C4-2B (cell line): Measurements from ENCODE around the gene SHMT2.

ENCODE experiments used
- H3K27ac ChIP-seq: fragments of 450-650 bp; 2 replicates; pipeline ENCODE4 v1.5.1; 2017
- ZFX ChIP-seq: fragments of 450-650 bp; IDR thresholded peaks from 2 replicates; pipeline ENCODE4 v1.6.1; 2017
- TF ChIP-seq, protein P1 (sequence below): fragments of 450-650 bp; conservative IDR thresholded peaks from 2 replicates; pipeline ENCODE4 v1.5.1; 2017; ENCODE audit warnings: mild to moderate bottlenecking

The SHMT2 gene

DNA sequence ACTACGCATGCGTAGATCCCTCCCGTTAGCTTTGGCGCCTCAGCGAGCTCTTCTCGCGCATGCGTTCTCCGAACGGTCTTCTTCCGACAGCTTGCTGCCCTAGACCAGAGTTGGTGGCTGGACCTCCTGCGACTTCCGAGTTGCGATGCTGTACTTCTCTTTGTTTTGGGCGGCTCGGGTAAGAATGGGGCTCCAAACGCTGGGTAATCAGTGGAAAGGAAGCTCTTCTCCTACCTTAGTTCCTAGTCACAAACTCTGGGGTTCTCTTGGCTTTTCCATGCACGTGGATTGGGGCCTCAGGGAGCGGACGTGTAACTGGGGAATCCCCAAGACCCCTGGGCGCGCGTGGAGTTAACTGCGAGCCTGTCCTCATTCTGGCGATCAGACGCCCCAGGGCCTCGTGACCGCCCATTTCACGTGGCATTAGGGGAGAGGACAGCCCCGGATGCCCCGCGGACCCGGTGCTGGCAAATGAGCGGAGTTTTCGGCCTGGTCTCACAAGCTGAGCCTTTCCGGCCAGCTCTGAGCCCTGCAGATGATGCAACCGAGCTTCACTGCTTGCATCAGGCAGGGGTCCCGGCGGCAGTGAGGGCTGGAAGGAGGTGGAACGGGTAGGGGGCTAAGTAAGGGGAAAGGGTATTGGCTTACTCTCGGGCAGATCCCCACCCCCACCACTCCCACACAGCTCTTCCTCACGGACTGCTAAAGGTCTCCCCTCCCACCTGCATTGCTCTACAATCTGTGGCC, at the start of gene SHMT2:
Gene SHMT2, plus strand, starts transcription at position 78 of the 747 bp plus-strand sequence. Its CDS starts 68 bp downstream, at position 146.
- H3K27ac ChIP-seq: peak within 1 kb of the TSS; percentile 89
- TF ChIP-seq, protein P1, sequence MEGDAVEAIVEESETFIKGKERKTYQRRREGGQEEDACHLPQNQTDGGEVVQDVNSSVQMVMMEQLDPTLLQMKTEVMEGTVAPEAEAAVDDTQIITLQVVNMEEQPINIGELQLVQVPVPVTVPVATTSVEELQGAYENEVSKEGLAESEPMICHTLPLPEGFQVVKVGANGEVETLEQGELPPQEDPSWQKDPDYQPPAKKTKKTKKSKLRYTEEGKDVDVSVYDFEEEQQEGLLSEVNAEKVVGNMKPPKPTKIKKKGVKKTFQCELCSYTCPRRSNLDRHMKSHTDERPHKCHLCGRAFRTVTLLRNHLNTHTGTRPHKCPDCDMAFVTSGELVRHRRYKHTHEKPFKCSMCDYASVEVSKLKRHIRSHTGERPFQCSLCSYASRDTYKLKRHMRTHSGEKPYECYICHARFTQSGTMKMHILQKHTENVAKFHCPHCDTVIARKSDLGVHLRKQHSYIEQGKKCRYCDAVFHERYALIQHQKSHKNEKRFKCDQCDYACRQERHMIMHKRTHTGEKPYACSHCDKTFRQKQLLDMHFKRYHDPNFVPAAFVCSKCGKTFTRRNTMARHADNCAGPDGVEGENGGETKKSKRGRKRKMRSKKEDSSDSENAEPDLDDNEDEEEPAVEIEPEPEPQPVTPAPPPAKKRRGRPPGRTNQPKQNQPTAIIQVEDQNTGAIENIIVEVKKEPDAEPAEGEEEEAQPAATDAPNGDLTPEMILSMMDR: no peak
- TF ChIP-seq ZFX: peak; percentile 76; the same call in 1 of the 2 replicates

DNA sequence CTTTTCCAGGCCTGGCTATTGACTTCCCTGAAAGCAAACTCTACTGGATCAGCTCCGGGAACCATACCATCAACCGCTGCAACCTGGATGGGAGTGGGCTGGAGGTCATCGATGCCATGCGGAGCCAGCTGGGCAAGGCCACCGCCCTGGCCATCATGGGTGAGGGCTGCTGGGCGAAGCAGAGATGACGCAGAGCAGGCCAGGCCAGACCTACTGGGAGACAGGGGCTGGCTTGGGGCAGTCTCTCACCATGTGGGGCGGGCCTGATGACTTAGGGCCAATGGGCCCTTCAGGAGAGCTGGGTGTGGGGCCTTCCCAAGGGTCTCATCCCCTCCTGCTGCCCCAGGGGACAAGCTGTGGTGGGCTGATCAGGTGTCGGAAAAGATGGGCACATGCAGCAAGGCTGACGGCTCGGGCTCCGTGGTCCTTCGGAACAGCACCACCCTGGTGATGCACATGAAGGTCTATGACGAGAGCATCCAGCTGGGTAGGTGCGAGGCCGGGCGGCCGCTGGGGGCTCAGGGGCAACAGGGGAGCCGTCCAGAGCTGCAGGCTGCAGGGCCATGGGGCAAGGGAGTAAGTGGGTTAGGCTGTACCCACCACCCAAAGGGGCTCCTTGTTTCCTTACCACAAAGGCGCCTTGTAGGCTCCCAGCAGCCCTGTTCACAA, 49.1 kb upstream of the SHMT2 start:
- H3K27ac ChIP-seq: no peak overlapping the region
- TF ChIP-seq, protein P1: no peak
- TF ChIP-seq ZFX: no peak

DNA sequence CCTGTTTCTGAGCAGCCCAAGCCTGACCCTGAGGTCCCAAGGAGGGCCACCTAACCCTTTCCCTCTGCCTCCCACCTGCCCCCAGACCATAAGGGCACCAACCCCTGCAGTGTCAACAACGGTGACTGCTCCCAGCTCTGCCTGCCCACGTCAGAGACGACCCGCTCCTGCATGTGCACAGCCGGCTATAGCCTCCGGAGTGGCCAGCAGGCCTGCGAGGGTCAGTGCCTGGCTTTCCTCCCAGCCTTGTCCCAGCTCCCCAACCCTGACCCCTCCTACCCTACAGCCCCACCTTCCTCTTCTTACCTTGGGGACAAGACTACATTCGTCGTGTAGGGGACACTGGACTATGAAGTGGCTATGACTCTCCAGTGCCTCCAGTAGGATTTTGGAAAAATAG, 48.4 kb upstream of the SHMT2 start:
- no peak overlapping the region for H3K27ac ChIP-seq
- TF ChIP-seq, protein P1: no peak
- no peak for TF ChIP-seq ZFX

DNA sequence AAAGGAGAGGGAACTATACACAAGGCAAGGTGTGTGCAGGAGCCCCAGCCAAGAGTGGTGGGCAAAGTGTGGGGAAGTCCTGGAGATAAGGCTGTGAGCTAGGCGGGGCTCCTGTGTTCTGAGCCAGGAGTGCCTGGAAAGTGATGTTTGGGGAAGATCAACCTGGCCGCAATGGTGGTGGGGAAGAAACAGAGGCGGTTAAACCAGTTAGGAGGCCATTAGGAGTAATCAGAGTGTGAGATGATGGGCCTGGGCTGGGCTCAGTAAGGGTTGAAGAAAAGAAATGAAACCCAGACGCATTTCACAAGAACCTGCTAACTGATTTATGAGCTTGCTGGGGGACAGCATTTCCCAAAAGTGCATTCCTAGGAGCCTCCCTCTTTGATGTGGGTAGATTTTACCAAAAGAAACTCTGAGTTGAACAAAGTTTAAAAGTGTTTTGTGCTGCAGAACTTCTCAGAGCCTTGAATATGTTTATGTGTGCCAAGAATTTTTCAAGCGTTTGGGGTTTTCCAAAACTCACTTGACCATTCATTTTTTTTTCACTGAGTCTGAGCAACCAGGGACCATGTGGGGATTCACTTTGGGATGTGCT, 47.9 kb upstream of the SHMT2 start:
- TF ChIP-seq, protein P1: no peak
- TF ChIP-seq ZFX: no peak
- no peak overlapping the region for H3K27ac ChIP-seq

DNA sequence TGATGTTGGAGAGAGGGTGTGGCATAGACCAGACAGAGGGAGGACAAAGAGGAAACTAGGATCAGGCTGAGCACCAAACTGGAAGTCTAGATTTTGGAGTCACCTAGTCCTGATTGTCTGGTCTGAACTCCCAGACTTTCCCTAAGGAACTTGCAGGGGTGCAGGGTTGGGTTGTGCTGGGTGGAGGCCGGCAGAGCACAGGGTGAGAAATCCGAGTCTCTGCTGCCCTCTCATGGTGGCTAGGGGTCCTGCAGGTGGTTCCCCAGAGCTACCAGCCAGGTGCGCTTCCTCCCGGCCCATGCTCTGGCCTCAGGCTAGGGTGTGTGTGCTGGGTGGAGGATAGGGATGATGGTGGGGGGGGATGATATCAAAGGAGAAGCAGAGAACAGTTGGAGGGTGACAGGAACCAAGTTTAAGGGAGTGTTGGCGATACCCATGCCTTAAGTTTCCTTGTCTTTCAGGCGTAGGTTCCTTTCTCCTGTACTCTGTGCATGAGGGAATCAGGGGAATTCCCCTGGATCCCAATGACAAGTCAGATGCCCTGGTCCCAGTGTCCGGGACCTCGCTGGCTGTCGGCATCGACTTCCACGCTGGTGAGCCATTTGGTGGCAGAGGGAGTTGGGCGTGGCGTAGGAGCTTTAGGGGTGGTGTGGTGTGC, 46.5 kb upstream of the SHMT2 start:
- no peak for TF ChIP-seq ZFX
- TF ChIP-seq, protein P1: peak; percentile 94
- no peak overlapping the region for H3K27ac ChIP-seq

DNA sequence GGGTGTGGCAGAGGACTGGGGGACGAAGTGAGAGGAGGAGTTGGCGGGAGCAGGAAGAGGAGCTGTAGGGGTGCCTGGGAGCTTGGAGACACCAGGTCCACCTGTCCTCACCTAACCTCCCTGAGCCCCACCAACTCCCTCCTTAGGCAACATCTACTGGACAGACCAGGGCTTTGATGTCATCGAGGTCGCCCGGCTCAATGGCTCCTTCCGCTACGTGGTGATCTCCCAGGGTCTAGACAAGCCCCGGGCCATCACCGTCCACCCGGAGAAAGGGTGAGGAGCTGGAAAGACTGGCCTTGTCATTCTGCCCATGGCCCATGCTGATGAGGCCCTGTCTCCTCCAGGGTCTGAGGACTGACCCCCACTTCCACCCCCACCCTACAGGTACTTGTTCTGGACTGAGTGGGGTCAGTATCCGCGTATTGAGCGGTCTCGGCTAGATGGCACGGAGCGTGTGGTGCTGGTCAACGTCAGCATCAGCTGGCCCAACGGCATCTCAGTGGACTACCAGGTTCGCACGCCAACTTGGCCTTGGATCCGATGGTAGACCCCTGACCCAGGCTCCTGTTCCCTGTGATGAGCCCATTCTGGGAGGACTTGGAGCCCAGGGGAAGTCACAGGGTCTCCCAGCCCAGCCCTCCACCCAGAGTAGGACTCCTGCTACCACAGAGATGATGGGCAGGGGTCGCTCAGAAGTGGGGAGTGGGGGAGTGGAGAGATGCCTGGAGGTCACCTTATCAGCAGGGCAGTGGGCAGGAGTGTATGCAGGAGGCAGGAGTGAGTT, 45.4 kb upstream of the SHMT2 start:
- no peak overlapping the region for H3K27ac ChIP-seq
- TF ChIP-seq, protein P1: no peak
- no peak for TF ChIP-seq ZFX
